ENCODE measurements around the gene ROBO1.
A peak's percentile ranks its signal among the peaks of the same experiment; 100 is the strongest.

Gene ROBO1

GRCh38 chr3:78809966-78810365 is 957.8 kb downstream of the ROBO1 start:
- DNase-seq (ENCODE audit: low read depth): no peak
- TF ChIP-seq CTCF (IDR thresholded peaks at IDR 0.05; ENCODE audit: low read depth, low read length, missing control alignments): no peak
- H3K4me3 ChIP-seq (ENCODE audit: low read depth, low read length): no peak overlapping the region
- in situ Hi-C loops (cut with HindIII; ENCODE audit: low sequenced_read_pairs): no loop called here

DNA sequence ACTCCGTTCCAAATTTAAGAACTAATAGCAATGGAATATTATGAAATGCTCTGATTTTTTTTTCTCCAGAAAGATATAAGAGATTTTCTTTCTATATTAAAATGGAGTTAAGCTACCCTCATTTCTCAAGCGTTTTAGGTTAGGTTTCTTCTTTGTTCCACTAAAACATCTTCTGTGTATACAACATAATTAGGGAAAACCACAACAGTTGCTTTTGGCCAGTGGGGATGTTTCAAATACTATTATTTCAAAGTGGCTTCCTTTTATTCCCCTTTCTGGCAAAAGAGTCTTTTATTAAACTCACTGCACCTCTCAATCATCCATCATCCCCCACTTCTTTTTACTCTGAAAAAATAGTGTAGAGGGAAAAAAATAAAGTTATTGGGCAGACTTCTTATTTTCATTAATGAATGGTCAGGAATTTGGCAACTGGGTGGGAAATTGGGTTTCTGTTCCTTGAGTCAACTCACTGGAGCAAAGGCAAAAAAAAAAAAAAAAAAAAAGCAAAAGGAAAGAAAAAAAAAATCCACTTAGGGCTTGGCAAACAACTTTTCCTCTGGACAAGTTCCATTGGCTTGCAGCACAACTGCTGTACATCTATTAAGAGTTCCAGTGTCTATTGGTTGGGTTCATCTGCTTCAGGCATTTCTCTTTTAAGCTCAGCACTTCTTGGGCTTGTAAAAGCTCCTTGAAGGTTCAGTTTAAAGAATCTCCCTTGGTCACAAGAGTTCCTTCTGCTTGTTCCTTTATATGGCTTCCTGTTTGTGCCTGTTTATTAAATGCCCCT is 963.4 kb downstream of the ROBO1 start:
- TF ChIP-seq CTCF (IDR thresholded peaks at IDR 0.05; ENCODE audit: low read depth, low read length, missing control alignments): no peak
- in situ Hi-C loops (cut with HindIII; ENCODE audit: low sequenced_read_pairs): no loop called here
- H3K4me3 ChIP-seq (ENCODE audit: low read depth, low read length): no peak overlapping the region
- DNase-seq (ENCODE audit: low read depth): peak; percentile 83

GRCh38 chr3:78802562-78802930 is 965.3 kb downstream of the ROBO1 start:
- in situ Hi-C loops (cut with HindIII; ENCODE audit: low sequenced_read_pairs): no loop called here
- no peak for DNase-seq (ENCODE audit: low read depth)
- TF ChIP-seq CTCF (IDR thresholded peaks at IDR 0.05; ENCODE audit: low read depth, low read length, missing control alignments): no peak
- no peak overlapping the region for H3K4me3 ChIP-seq (ENCODE audit: low read depth, low read length)

- no peak overlapping the region for H3K4me3 ChIP-seq (ENCODE audit: low read depth, low read length)
- TF ChIP-seq CTCF (IDR thresholded peaks at IDR 0.05; ENCODE audit: low read depth, low read length, missing control alignments): no peak
- in situ Hi-C loops (cut with HindIII; ENCODE audit: low sequenced_read_pairs): no loop called here
- no peak for DNase-seq (ENCODE audit: low read depth)
Measured at GRCh38 chr3:78801926-78802561, 965.8 kb downstream of the ROBO1 start.

DNA sequence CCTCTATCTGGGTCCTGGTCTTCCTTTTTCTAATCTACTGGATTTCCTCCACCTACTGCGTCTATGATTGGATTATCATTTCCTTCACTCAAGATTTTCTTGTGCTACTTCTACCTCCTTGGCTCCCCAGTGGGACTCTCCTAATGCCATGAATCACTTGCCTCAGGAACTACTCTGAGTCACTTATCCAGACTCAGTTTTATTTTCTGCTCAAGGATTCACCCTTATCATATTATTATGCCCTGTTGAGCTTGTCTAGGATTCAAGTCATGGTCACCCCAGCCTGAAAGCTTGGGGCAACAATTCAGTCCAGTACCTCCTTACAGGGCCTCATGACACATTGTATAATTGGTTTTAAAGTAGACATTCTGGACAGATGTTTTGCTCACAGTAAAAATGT is 968.1 kb downstream of the ROBO1 start:
- H3K4me3 ChIP-seq (ENCODE audit: low read depth, low read length): no peak overlapping the region
- no peak for TF ChIP-seq CTCF (IDR thresholded peaks at IDR 0.05; ENCODE audit: low read depth, low read length, missing control alignments)
- no peak for DNase-seq (ENCODE audit: low read depth)
- in situ Hi-C loops (cut with HindIII; ENCODE audit: low sequenced_read_pairs): no loop called here

GRCh38 chr3:78798266-78798832 is 969.4 kb downstream of the ROBO1 start:
- no peak for TF ChIP-seq CTCF (IDR thresholded peaks at IDR 0.05; ENCODE audit: low read depth, low read length, missing control alignments)
- no peak for DNase-seq (ENCODE audit: low read depth)
- in situ Hi-C loops (cut with HindIII; ENCODE audit: low sequenced_read_pairs): no loop called here
- H3K4me3 ChIP-seq (ENCODE audit: low read depth, low read length): no peak overlapping the region
